SJSA1 (cell line): ENCODE data around the gene SLC2A10. TPM values are rescaled to one million over a fixed set of nuclear protein-coding genes. Genes with fewer than 3 reads are reported as not detected.

ENCODE experiments used
- DNase-seq, 2 experiments: peaks; one replicate each; pipeline ENCODE4 v3.0.0-alpha.2; 2015 to 2020; ENCODE audit warnings: low spot score in 2 of 2, low read depth in 1 of 2
- H3K27ac ChIP-seq: fragments of 250-450 bp; sonication (Bioruptor Pico); 2 replicates; pipeline ENCODE4 v1.5.1; 2020; ENCODE audit warnings: mild to moderate bottlenecking, moderate library complexity
- H3K27me3 ChIP-seq: fragments of 250-450 bp; sonication (Bioruptor Pico); replicated peaks from 2 replicates; pipeline ENCODE4 v1.5.1; 2020; ENCODE audit warnings: mild to moderate bottlenecking, moderate library complexity
- H3K36me3 ChIP-seq: fragments of 250-450 bp; sonication (Bioruptor Pico); 2 replicates; pipeline ENCODE4 v1.5.1; 2020; ENCODE audit warnings: mild to moderate bottlenecking
- H3K4me1 ChIP-seq: fragments of 250-450 bp; sonication (Bioruptor Pico); replicated peaks from 2 replicates; pipeline ENCODE4 v1.6.1; 2021; ENCODE audit warnings: mild to moderate bottlenecking
- H3K4me3 ChIP-seq: fragments of 250-450 bp; sonication (Bioruptor Pico); 2 replicates; pipeline ENCODE4 v1.5.1; 2020; ENCODE audit warnings: mild to moderate bottlenecking
- H3K9me3 ChIP-seq: fragments of 250-450 bp; sonication (Bioruptor Pico); replicated peaks from 2 replicates; pipeline ENCODE4 v1.5.1; 2020; ENCODE audit warnings: mild to moderate bottlenecking
- total RNA-seq: library from RNA; depleted of rRNA; stranded (reverse); fragments of >200 nt; shearing (Covaris generic); gene quantifications from 2 replicates; pipeline ENCODE4 v1.2.3, GENCODE V29; 2014; rRNA removed

The SLC2A10 gene
- 18.5 and 19.2 TPM in 2 replicates for total RNA-seq

GRCh38 chr20:46709459-46710152 is at the start of gene SLC2A10:
Gene SLC2A10 (plus strand): TSS chr20:46709649. CDS start chr20:46709737, 88 bp downstream.
- Histone ChIP-seq H3K27ac (peak within 1 kb of the TSS; percentile 54), H3K4me3 (peak within 1 kb of the TSS; percentile 69), H3K36me3 (no peaks in the 10 kb centered on the region; the same call in none of the 2 replicates), H3K9me3 (no peaks in the 10 kb centered on the region; the same call in 1 of the 2 replicates), H3K4me1 (peaks cover 12% of the 10 kb centered on the region), H3K27me3 (no peaks in the 10 kb centered on the region)
- peak; percentile 57 to 70 for DNase-seq

GRCh38 chr20:46660487-46660886 is 49.0 kb upstream of the SLC2A10 start:
- no peaks in the 10 kb centered on the region for H3K4me1 ChIP-seq
- H3K9me3 ChIP-seq, result no peaks in the 10 kb centered on the region
- DNase-seq, result no peak
- no peaks in the 10 kb centered on the region for H3K36me3 ChIP-seq
- no peak overlapping the region for H3K4me3 ChIP-seq
- no peak overlapping the region for H3K27ac ChIP-seq
- no peaks in the 10 kb centered on the region for H3K27me3 ChIP-seq

DNA sequence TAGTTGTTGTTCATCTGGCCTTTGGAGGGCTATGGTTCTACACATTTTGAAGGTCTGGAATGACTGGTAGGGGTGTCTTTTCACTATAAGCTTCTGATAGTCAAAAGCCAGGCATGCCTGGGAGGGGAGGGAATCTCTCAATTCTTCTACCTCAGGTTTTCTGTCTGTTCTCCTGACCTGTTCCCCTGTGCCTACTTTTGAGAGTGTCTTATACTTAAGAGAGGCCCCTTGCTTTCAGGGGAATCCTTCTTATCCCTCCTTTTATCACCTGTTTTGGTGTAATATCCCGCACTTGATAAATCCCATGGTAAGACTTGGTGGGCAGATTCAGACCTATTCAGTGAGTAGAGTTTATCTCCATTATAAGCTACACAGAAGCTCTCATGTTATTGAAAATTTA is 47.8 kb upstream of the SLC2A10 start:
- no peak for DNase-seq
- Histone ChIP-seq H3K27ac (no peak overlapping the region), H3K27me3 (no peaks in the 10 kb centered on the region), H3K4me1 (no peaks in the 10 kb centered on the region), H3K36me3 (no peaks in the 10 kb centered on the region), H3K4me3 (no peak overlapping the region), H3K9me3 (no peaks in the 10 kb centered on the region)

DNA sequence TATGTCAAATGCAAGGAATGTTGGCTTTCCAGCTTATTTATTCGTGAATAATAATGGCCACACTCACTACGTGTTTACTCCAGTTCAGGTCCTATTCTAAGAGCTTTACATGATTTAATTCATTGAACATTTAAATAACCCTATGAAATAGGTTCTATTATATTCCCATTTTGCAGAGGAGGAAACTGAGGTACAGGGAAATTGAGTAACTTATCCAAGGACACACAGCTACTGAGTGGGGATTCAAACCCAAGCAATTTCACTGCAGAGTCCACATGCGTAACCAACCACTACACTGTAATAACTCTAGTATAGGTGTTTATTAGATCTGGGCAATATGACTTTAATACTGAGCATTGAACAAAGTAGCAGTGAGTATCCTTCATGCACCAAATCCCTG is 45.9 kb upstream of the SLC2A10 start:
- Histone ChIP-seq H3K9me3 (no peaks in the 10 kb centered on the region), H3K4me1 (no peaks in the 10 kb centered on the region), H3K27ac (no peak overlapping the region), H3K27me3 (no peaks in the 10 kb centered on the region), H3K36me3 (no peaks in the 10 kb centered on the region), H3K4me3 (no peak overlapping the region)
- no peak for DNase-seq

DNA sequence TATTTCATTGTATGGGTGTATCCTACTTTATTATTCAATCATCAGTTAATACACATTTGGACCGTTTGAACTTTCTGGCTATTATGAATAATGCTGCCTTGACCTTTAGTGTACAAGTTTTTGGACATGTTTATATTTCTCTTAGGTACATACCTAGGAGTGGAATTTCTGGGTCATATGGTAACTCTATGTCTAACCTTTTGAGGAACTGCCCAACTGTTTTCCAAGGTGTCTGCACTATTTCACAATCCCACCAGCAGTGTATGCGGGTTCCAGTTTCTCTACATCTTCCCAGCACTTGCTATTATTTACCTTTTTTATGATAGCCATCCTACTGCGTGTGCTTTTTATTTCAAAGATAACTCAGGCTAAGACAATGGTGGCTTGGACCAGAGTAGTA is 43.8 kb upstream of the SLC2A10 start:
- Histone ChIP-seq H3K36me3 (no peaks in the 10 kb centered on the region), H3K27me3 (no peaks in the 10 kb centered on the region), H3K4me1 (no peaks in the 10 kb centered on the region), H3K9me3 (0 out of 2 replicates have a peak, but pooled peaks cover 3% of the 10 kb centered on the region), H3K27ac (no peak overlapping the region), H3K4me3 (no peak overlapping the region)
- no peak for DNase-seq

GRCh38 chr20:46666306-46666705 is 43.1 kb upstream of the SLC2A10 start:
- H3K4me3 ChIP-seq, result no peak overlapping the region
- H3K4me1 ChIP-seq, result no peaks in the 10 kb centered on the region
- no peak for DNase-seq
- H3K27me3 ChIP-seq, result no peaks in the 10 kb centered on the region
- H3K27ac ChIP-seq, result no peak overlapping the region
- no peaks in the 10 kb centered on the region for H3K36me3 ChIP-seq
- H3K9me3 ChIP-seq, result 0 out of 2 replicates have a peak, but pooled peaks cover 7% of the 10 kb centered on the region

GRCh38 chr20:46666818-46667515 is 42.5 kb upstream of the SLC2A10 start:
- no peak overlapping the region for H3K4me3 ChIP-seq
- H3K4me1 ChIP-seq, result no peaks in the 10 kb centered on the region
- H3K36me3 ChIP-seq, result no peaks in the 10 kb centered on the region
- H3K9me3 ChIP-seq, result 0 out of 2 replicates have a peak, but pooled peaks cover 7% of the 10 kb centered on the region
- no peaks in the 10 kb centered on the region for H3K27me3 ChIP-seq
- H3K27ac ChIP-seq, result no peak overlapping the region
- DNase-seq, result no peak

- no peaks in the 10 kb centered on the region for H3K27me3 ChIP-seq
- no peak overlapping the region for H3K27ac ChIP-seq
- H3K36me3 ChIP-seq, result no peaks in the 10 kb centered on the region
- 0 out of 2 replicates have a peak, but pooled peaks cover 7% of the 10 kb centered on the region for H3K9me3 ChIP-seq
- H3K4me1 ChIP-seq, result no peaks in the 10 kb centered on the region
- DNase-seq, result no peak
- H3K4me3 ChIP-seq, result no peak overlapping the region
Measured at GRCh38 chr20:46670228-46670584, 39.2 kb upstream of the SLC2A10 start.

GRCh38 chr20:46670585-46671584 is 38.6 kb upstream of the SLC2A10 start:
- Histone ChIP-seq H3K27ac (no peak overlapping the region), H3K4me3 (no peak overlapping the region), H3K27me3 (no peaks in the 10 kb centered on the region), H3K4me1 (no peaks in the 10 kb centered on the region), H3K9me3 (0 out of 2 replicates have a peak, but pooled peaks cover 7% of the 10 kb centered on the region), H3K36me3 (no peaks in the 10 kb centered on the region)
- no peak for DNase-seq

GRCh38 chr20:46671866-46672542 is 37.4 kb upstream of the SLC2A10 start:
- Histone ChIP-seq H3K36me3 (no peaks in the 10 kb centered on the region), H3K9me3 (0 out of 2 replicates have a peak, but pooled peaks cover 7% of the 10 kb centered on the region), H3K4me1 (no peaks in the 10 kb centered on the region), H3K27me3 (no peaks in the 10 kb centered on the region), H3K4me3 (no peak overlapping the region), H3K27ac (no peak overlapping the region)
- DNase-seq, result no peak

GRCh38 chr20:46672543-46673148 is 36.8 kb upstream of the SLC2A10 start:
- Histone ChIP-seq H3K27me3 (no peaks in the 10 kb centered on the region), H3K4me3 (no peak overlapping the region), H3K27ac (no peak overlapping the region), H3K36me3 (no peaks in the 10 kb centered on the region), H3K9me3 (0 out of 2 replicates have a peak, but pooled peaks cover 7% of the 10 kb centered on the region), H3K4me1 (no peaks in the 10 kb centered on the region)
- DNase-seq, result no peak

DNA sequence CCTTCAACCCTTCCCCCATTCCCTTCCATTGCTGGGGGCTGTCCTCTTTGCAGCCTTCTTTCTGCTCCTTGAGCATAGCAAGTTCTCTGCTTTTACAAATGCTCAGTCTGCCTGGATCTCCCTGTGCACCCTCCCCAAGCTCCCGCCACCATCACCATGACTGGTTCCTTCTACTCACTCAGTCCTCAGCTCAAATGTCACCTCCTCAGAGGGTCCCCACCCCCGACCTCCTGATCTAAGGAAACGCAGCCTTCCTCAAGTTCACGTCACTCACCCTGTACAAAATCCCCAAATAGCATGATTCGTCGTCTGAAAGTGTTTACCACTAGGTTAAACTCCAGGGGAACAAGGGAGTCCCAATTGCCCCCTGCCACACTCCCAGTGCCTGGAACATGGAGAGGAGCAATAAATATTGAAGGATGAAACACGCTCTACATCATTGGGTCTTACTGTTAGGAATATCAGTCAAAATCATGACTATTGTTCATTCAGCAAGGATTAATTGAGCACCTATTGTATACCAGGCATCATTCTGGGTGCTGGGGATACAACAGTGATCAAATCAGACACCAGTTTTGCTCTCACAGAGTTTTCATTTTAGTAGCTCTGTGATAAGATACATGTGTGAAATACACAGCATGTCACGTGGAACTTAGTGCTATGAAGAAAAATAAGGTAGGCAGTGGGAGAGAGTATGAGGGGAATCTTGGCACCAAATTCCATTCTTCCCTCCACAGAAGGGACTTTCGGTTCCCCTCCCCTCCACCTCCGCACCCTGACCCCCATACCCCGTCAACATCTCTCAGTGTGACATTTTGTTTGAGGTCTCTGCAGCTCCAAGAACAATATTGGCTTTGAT is 35.8 kb upstream of the SLC2A10 start:
- H3K27ac ChIP-seq, result no peak overlapping the region
- no peaks in the 10 kb centered on the region for H3K4me1 ChIP-seq
- no peaks in the 10 kb centered on the region for H3K27me3 ChIP-seq
- DNase-seq, result no peak
- H3K9me3 ChIP-seq, result 0 out of 2 replicates have a peak, but pooled peaks cover 7% of the 10 kb centered on the region
- H3K36me3 ChIP-seq, result no peaks in the 10 kb centered on the region
- H3K4me3 ChIP-seq, result no peak overlapping the region
